Measurements from ENCODE around the gene CYP4F22.
"Not testable (repeated sequence)": the region's sequence is repeated elsewhere in the genome, so short reads cannot be mapped to it uniquely, and the experiment has no call there.

CYP4F22 gene

GRCh38 chr19:15508035-15508710, at the start of gene CYP4F22:
Gene CYP4F22 (plus strand): TSS chr19:15508525. CDS start chr19:15525337, 16,812 bp downstream.
- Mint-ChIP-seq H3K27ac (no peak within 1 kb of the TSS), H3K27me3 (peaks cover 40% of the 10 kb centered on the region), H3K9me3 (no peaks in the 10 kb centered on the region), H3K36me3 (ENCODE audit: low read depth) (no peaks in the 10 kb centered on the region), H3K4me3 (no peak within 1 kb of the TSS), H3K4me1 (ENCODE audit: low read depth) (peaks cover 15% of the 10 kb centered on the region)
- intact Hi-C loops (cut with micrococcal nuclease): no loop called here

- Mint-ChIP-seq H3K4me3 (no peak overlapping the region), H3K4me1 (ENCODE audit: low read depth) (peaks cover 20% of the 10 kb centered on the region), H3K9me3 (no peaks in the 10 kb centered on the region), H3K27me3 (no peaks in the 10 kb centered on the region), H3K36me3 (ENCODE audit: low read depth) (peaks cover 36% of the 10 kb centered on the region), H3K27ac (no peak overlapping the region)
- intact Hi-C loops (cut with micrococcal nuclease): no loop called here
Observed at GRCh38 chr19:15461694-15462093, 46.6 kb upstream of the CYP4F22 start.

GRCh38 chr19:15463861-15464371, 44.4 kb upstream of the CYP4F22 start:
- Mint-ChIP-seq H3K27me3 (peaks cover 12% of the 10 kb centered on the region), H3K4me1 (ENCODE audit: low read depth) (peaks cover 37% of the 10 kb centered on the region), H3K36me3 (ENCODE audit: low read depth) (peaks cover 20% of the 10 kb centered on the region), H3K9me3 (no peaks in the 10 kb centered on the region), H3K4me3 (peak overlapping the region; percentile 83), H3K27ac (peak overlapping the region; percentile 90)
- intact Hi-C loops (cut with micrococcal nuclease): no loop called here

- H3K27me3 Mint-ChIP-seq: peaks cover 20% of the 10 kb centered on the region
- H3K27ac Mint-ChIP-seq: peak within 1 kb of the TSS; percentile 90
- peak within 1 kb of the TSS; percentile 83 for H3K4me3 Mint-ChIP-seq
- H3K36me3 Mint-ChIP-seq (ENCODE audit: low read depth): peaks cover 18% of the 10 kb centered on the region
- intact Hi-C loops (cut with micrococcal nuclease): no loop called here
- H3K4me1 Mint-ChIP-seq (ENCODE audit: low read depth): peaks cover 45% of the 10 kb centered on the region
- H3K9me3 Mint-ChIP-seq: no peaks in the 10 kb centered on the region
Observed at GRCh38 chr19:15464394-15465385, 43.6 kb upstream of the CYP4F22 start, which contains the start of gene RASAL3. Gene RASAL3 (minus strand): TSS chr19:15464544. CDS start chr19:15464358, 186 bp downstream.

GRCh38 chr19:15466851-15467733, 41.2 kb upstream of the CYP4F22 start:
- no peaks in the 10 kb centered on the region for H3K36me3 Mint-ChIP-seq (ENCODE audit: low read depth)
- H3K27me3 Mint-ChIP-seq: peaks cover 41% of the 10 kb centered on the region
- no peak overlapping the region for H3K4me3 Mint-ChIP-seq
- no peak overlapping the region for H3K27ac Mint-ChIP-seq
- H3K9me3 Mint-ChIP-seq: no peaks in the 10 kb centered on the region
- H3K4me1 Mint-ChIP-seq (ENCODE audit: low read depth): peaks cover 52% of the 10 kb centered on the region
- intact Hi-C loops (cut with micrococcal nuclease): no loop called here

- H3K27me3 Mint-ChIP-seq: peaks cover 41% of the 10 kb centered on the region
- peak overlapping the region; percentile 18 for H3K27ac Mint-ChIP-seq
- intact Hi-C loops (cut with micrococcal nuclease): no loop called here
- no peaks in the 10 kb centered on the region for H3K9me3 Mint-ChIP-seq
- H3K4me3 Mint-ChIP-seq: no peak overlapping the region
- H3K4me1 Mint-ChIP-seq (ENCODE audit: low read depth): peaks cover 52% of the 10 kb centered on the region
- H3K36me3 Mint-ChIP-seq (ENCODE audit: low read depth): no peaks in the 10 kb centered on the region
Observed at GRCh38 chr19:15467734-15468214, 40.6 kb upstream of the CYP4F22 start.

- peak overlapping the region; percentile 85 for H3K4me3 Mint-ChIP-seq
- peaks cover 45% of the 10 kb centered on the region for H3K4me1 Mint-ChIP-seq (ENCODE audit: low read depth)
- peaks cover 42% of the 10 kb centered on the region for H3K27me3 Mint-ChIP-seq
- H3K36me3 Mint-ChIP-seq (ENCODE audit: low read depth): no peaks in the 10 kb centered on the region
- intact Hi-C loops (cut with micrococcal nuclease): no loop called here
- peak overlapping the region; percentile 11 for H3K27ac Mint-ChIP-seq
- no peaks in the 10 kb centered on the region for H3K9me3 Mint-ChIP-seq
Observed at GRCh38 chr19:15468675-15469512, 39.4 kb upstream of the CYP4F22 start.

GRCh38 chr19:15469513-15470297, 38.6 kb upstream of the CYP4F22 start:
- H3K4me1 Mint-ChIP-seq (ENCODE audit: low read depth): peaks cover 37% of the 10 kb centered on the region
- H3K27ac Mint-ChIP-seq: peak overlapping the region; percentile 11
- H3K27me3 Mint-ChIP-seq: peaks cover 42% of the 10 kb centered on the region
- H3K4me3 Mint-ChIP-seq: peak overlapping the region; percentile 85
- H3K9me3 Mint-ChIP-seq: no peaks in the 10 kb centered on the region
- intact Hi-C loops (cut with micrococcal nuclease): no loop called here
- H3K36me3 Mint-ChIP-seq (ENCODE audit: low read depth): no peaks in the 10 kb centered on the region

GRCh38 chr19:15471639-15472101, 36.7 kb upstream of the CYP4F22 start:
- intact Hi-C loops (cut with micrococcal nuclease): no loop called here
- Mint-ChIP-seq H3K27me3 (peaks cover 42% of the 10 kb centered on the region), H3K36me3 (ENCODE audit: low read depth) (no peaks in the 10 kb centered on the region), H3K4me3 (no peak overlapping the region), H3K27ac (no peak overlapping the region), H3K4me1 (ENCODE audit: low read depth) (peaks cover 33% of the 10 kb centered on the region), H3K9me3 (no peaks in the 10 kb centered on the region)

GRCh38 chr19:15473821-15474220, 34.5 kb upstream of the CYP4F22 start:
- H3K27ac Mint-ChIP-seq; H3K36me3 Mint-ChIP-seq (ENCODE audit: low read depth); H3K4me3 Mint-ChIP-seq; intact Hi-C loops (cut with micrococcal nuclease); H3K9me3 Mint-ChIP-seq: not testable (repeated sequence)
- Mint-ChIP-seq H3K4me1 (ENCODE audit: low read depth) (peaks cover 16% of the 10 kb centered on the region), H3K27me3 (peaks cover 31% of the 10 kb centered on the region)

GRCh38 chr19:15475169-15475568, 33.2 kb upstream of the CYP4F22 start:
- Mint-ChIP-seq H3K4me1 (ENCODE audit: low read depth) (peaks cover 9% of the 10 kb centered on the region), H3K9me3 (no peaks in the 10 kb centered on the region), H3K27me3 (peaks cover 17% of the 10 kb centered on the region), H3K36me3 (ENCODE audit: low read depth) (no peaks in the 10 kb centered on the region), H3K4me3 (no peak overlapping the region), H3K27ac (no peak overlapping the region)
- intact Hi-C loops (cut with micrococcal nuclease): no loop called here

- intact Hi-C loops (cut with micrococcal nuclease): no loop called here
- Mint-ChIP-seq H3K4me1 (ENCODE audit: low read depth) (peaks cover 7% of the 10 kb centered on the region), H3K36me3 (ENCODE audit: low read depth) (no peaks in the 10 kb centered on the region), H3K27ac (no peak overlapping the region), H3K9me3 (no peaks in the 10 kb centered on the region), H3K27me3 (peaks cover 15% of the 10 kb centered on the region), H3K4me3 (no peak overlapping the region)
Observed at GRCh38 chr19:15475611-15476010, 32.7 kb upstream of the CYP4F22 start.

Data from dendritic cell treated with granulocyte-macrophage colony-stimulating factor and Interleukin-4, amounts not matched to agents 40 ng/mL and 50 ng/mL, for 4 days (primary cell).